AG04450 (cell line): Measurements from ENCODE around the gene TTC7B. TPM values are rescaled to one million over a fixed set of nuclear protein-coding genes. Genes with fewer than 3 reads are reported as not detected.
"Not testable (repeated sequence)": the region's sequence is repeated elsewhere in the genome, so short reads cannot be mapped to it uniquely, and the experiment has no call there.

Source experiments
- CTCF ChIA-PET: fragments of 300-600, 350-600 bp; formaldehyde crosslinking; extraction: SDS; loops from one replicate; lab custom pipeline; 2022; ENCODE audit warnings: antibody characterized with exemption, inconsistent platforms; lab: Charles Lee
- POLR2A ChIA-PET: fragments of 350-600 bp; formaldehyde crosslinking; extraction: SDS; loops from one replicate; lab custom pipeline; 2021; ENCODE audit warnings: antibody characterized with exemption, inconsistent platforms; lab: Yijun Ruan, JAX
- DNase-seq: peaks from one replicate; pipeline ENCODE4 v3.0.0-alpha.2; 2011; ENCODE audit warnings: low read depth, low spot score
- H3K27ac ChIP-seq: one replicate; pipeline ENCODE4 v1.5.1; 2012; ENCODE audit warnings: low read depth, low read length, control low read depth
- H3K27me3 ChIP-seq: one replicate; pipeline ENCODE4 v1.6.0; 2012; ENCODE audit warnings: low read length; ENCODE audit not compliant: control insufficient read depth, insufficient read depth
- H3K4me3 ChIP-seq: 2 replicates; pipeline ENCODE4 v1.5.1; 2011; ENCODE audit warnings: mild to moderate bottlenecking, low read depth, low read length, control low read depth
- H3K9me3 ChIP-seq: 2 replicates; pipeline ENCODE4 v1.5.1; 2012; ENCODE audit warnings: low read length; ENCODE audit not compliant: control insufficient read depth, insufficient read depth
- polyA plus RNA-seq: library from polyadenylated mRNA; depleted of rRNA; stranded (reverse); fragments of >200 nt; gene quantifications from 2 replicates; pipeline ENCODE4 v1.2.3, GENCODE V29; 2011
- TF ChIP-seq, protein P1 (sequence below): IDR thresholded peaks from 2 replicates; pipeline ENCODE4 v1.5.1; 2011; ENCODE audit warnings: low read depth, low read length, control low read depth, inconsistent platforms

TTC7B gene
- polyA plus RNA-seq, 1 experiment: 36.0 TPM

DNA sequence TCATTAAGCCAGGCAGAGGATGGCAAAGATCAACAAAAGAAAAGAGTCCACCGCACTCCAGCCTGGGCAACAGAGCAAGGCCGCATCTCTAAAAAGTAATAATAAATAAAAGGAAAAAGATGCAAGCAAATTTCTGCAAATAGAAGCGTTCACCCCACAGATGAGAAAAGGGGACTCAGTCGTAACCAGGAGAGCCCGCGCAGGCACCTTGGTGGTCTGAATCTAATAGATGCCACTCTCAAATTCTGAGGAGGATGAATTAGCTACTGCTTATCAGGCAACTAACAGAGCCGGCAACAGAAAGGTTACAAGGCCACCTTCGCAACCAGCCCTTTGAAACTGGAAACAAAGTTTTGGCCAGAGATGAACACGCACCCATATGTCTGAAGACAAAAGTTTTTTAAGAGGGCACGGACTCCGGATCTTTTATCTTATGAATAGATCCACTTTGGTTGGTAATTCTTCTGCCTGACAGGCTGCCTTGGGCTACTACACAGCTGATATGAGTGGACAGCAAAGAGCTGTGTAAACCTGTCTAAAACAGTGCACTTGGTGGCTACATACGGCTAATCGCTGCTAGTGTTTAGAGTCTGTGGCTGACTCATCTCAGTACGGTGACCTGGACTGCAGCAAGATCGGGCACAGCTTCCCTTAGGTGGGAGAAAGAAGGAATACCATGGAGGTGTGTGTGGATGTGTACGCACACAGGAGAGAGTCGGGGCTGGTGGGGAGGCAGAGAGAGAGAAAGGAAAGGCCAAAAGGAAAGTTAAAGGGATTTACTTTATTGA, 32.9 kb upstream of the TTC7B start:
- Histone ChIP-seq H3K27ac (no peak overlapping the region), H3K9me3 (no peaks in the 10 kb centered on the region), H3K4me3 (no peak overlapping the region), H3K27me3 (no peaks in the 10 kb centered on the region)
- POLR2A ChIA-PET: no interaction called here
- no peak for DNase-seq
- TF ChIP-seq, protein P1, sequence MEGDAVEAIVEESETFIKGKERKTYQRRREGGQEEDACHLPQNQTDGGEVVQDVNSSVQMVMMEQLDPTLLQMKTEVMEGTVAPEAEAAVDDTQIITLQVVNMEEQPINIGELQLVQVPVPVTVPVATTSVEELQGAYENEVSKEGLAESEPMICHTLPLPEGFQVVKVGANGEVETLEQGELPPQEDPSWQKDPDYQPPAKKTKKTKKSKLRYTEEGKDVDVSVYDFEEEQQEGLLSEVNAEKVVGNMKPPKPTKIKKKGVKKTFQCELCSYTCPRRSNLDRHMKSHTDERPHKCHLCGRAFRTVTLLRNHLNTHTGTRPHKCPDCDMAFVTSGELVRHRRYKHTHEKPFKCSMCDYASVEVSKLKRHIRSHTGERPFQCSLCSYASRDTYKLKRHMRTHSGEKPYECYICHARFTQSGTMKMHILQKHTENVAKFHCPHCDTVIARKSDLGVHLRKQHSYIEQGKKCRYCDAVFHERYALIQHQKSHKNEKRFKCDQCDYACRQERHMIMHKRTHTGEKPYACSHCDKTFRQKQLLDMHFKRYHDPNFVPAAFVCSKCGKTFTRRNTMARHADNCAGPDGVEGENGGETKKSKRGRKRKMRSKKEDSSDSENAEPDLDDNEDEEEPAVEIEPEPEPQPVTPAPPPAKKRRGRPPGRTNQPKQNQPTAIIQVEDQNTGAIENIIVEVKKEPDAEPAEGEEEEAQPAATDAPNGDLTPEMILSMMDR: no peak
- CTCF ChIA-PET: interaction anchor here (1.9 to 2.3 kb wide), 2 partner anchors 328 to 548 kb away, joined by 5 to 6 read pairs; no protein-coding TSS in a partner anchor

DNA sequence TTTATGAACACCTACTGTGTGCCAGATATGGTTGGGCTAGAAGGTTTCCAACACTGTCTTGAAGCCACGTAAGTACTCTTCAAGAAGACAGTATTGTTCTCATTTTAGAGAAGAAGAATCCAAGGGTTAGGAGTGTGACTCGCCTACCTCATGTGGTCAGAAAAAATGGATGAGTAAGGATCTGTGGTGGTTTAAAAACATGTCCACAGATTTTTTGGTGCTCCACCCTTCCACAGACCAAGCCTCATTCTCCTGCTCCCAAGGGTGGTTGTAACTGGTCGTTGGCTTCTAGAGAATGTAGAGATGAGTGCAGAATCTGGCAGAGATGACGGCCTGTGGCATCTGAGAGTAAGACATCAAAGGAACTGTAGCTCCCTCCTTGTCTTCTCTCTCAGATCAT, 30.3 kb upstream of the TTC7B start:
- no peak overlapping the region for H3K4me3 ChIP-seq
- TF ChIP-seq, protein P1: no peak
- H3K9me3 ChIP-seq: no peaks in the 10 kb centered on the region
- ChIA-PET CTCF (no interaction called here), POLR2A (no interaction called here)
- H3K27ac ChIP-seq: no peak overlapping the region
- no peak for DNase-seq
- no peaks in the 10 kb centered on the region for H3K27me3 ChIP-seq

DNA sequence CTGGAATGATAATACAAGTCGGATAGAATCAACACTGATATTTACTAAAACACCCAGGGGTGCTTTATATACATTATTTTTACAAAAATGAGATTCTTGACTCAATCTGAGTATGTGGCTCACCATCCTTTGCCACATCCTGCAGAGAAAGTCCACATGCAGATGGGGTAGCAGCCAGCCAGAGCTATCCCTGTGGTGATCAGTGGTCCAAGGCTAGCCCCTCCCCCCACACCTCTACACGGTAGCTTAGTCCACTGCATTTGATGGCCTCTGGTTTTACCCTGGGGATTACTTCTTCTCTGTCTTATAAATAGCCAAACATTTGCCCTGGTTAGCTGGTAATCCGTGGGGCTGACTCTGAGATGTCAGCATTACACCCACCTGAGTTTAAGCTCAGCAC, 28.1 kb upstream of the TTC7B start:
- Histone ChIP-seq H3K4me3 (no peak overlapping the region), H3K27ac (no peak overlapping the region), H3K27me3 (no peaks in the 10 kb centered on the region), H3K9me3 (no peaks in the 10 kb centered on the region)
- POLR2A ChIA-PET: no interaction called here
- no peak for DNase-seq
- TF ChIP-seq, protein P1: no peak
- CTCF ChIA-PET: no interaction called here

DNA sequence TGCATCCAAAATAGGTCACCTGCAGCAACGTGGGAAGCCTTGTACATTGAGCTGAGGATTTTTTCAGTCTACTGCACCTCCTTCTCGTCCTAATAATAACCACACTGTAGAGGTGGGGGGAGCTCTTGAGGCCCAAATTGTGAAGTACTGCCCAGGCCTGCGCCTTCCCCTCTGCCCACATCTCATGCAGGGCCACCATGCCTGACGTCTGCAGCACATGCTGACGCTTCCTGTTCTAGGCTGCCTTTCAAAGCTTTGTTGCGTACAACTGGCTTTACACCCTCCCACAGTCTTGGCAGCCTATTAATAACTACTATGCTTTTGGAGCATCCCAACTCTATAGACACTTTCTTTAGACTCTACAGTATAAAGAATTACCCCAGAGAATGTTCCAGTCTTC, 26.5 kb upstream of the TTC7B start:
- no peak for DNase-seq
- TF ChIP-seq, protein P1: no peak
- H3K4me3 ChIP-seq: no peak overlapping the region
- CTCF ChIA-PET: no interaction called here
- POLR2A ChIA-PET: no interaction called here
- no peaks in the 10 kb centered on the region for H3K9me3 ChIP-seq
- H3K27me3 ChIP-seq: no peaks in the 10 kb centered on the region
- no peak overlapping the region for H3K27ac ChIP-seq

DNA sequence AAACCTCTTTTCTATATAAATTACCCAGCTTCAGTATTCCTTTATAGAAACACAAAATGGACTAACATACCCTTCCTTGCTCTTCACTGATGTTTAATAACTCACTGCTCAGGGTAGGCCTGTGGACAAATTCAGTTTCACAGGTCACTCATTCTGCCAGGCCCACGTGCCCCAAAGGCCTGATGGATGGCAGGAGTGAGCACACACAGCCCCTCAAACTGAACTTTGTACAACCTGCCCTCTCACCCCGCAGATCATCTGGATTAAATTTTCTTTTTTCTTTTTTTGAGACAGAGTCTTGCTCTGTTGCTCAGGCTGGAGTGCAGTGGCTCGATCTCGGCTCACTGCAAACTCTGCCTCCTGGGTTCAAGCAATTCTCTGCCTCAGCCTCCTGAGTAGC, 24.4 kb upstream of the TTC7B start:
- H3K27ac ChIP-seq, H3K9me3 ChIP-seq, H3K27me3 ChIP-seq, POLR2A ChIA-PET, H3K4me3 ChIP-seq, DNase-seq: not testable (repeated sequence)
- CTCF ChIA-PET: interaction anchor here (0.6 to 1.2 kb wide), 2 partner anchors 24 to 25 kb away, joined by 4 to 11 read pairs; no protein-coding TSS in a partner anchor
